ENCODE measurements around the gene NRG3. TPM values are rescaled to one million over a fixed set of nuclear protein-coding genes. Genes with fewer than 3 reads are reported as not detected.

NRG3 gene
- total and polyA plus RNA-seq, 2 donors = 0.08 to 1.5 TPM

DNA sequence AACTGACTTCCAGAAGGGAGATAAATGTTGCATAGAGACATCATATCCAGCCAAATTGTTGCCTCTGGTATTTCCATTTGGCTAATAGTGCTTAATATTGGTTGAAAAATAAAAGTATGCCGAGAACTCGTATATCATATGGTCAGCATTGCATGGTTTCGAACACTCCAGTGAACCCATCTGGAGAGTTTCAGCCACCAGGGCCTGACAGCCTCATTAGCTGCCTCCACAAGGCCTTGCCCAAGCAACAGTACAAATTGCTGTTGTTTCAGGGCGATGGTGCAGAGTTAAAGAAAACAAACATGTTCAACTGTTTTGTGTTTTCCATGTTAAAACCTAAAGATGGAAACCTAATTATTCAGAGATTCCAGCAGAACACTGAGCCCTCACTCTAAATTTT, 28.5 kb downstream of the NRG3 start:
- no peaks in the 10 kb centered on the region for H3K4me1 ChIP-seq (ENCODE audit: insufficient read depth)
- H3K4me3 ChIP-seq (ENCODE audit: low read depth, low read length) = no peak overlapping the region
- 73% methylated on average over 4 of the region's 4 CpGs for WGBS
- no peak overlapping the region for H3K27ac ChIP-seq (ENCODE audit: low read depth)
- H3K36me3 ChIP-seq (ENCODE audit: insufficient read depth) = no peaks in the 10 kb centered on the region
- no peak for DNase-seq (ENCODE audit: extremely low spot score)

DNA sequence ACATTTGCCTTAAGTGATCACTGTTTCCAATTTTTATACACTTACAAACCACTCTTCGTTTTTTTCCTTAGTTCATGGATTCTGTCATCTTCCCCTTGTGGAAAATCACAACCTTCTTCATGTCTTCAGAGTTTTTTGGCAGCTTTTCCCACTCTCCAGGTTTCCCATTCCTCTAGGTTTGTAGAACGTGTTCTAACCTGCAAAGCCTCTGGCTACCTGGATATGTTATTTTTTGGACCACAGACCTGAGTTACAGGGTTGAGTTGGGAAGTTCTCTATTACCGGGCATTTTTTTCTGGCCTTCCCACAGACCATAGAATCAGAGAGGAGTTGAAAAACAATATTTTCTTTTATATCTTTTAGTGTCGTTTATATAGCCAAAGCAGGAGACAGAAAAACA, 30.2 kb downstream of the NRG3 start:
- WGBS = 80% methylated on average over 4 of the region's 4 CpGs
- no peaks in the 10 kb centered on the region for H3K36me3 ChIP-seq (ENCODE audit: insufficient read depth)
- H3K4me3 ChIP-seq (ENCODE audit: low read depth, low read length) = no peak overlapping the region
- no peak for DNase-seq (ENCODE audit: extremely low spot score)
- H3K27ac ChIP-seq (ENCODE audit: low read depth) = no peak overlapping the region
- H3K4me1 ChIP-seq (ENCODE audit: insufficient read depth) = no peaks in the 10 kb centered on the region

- H3K4me1 ChIP-seq (ENCODE audit: insufficient read depth) = no peaks in the 10 kb centered on the region
- no peak overlapping the region for H3K27ac ChIP-seq (ENCODE audit: low read depth)
- no peak overlapping the region for H3K4me3 ChIP-seq (ENCODE audit: low read depth, low read length)
- WGBS = 80% methylated on average over 2 of the region's 2 CpGs
- no peak for DNase-seq (ENCODE audit: extremely low spot score)
- H3K36me3 ChIP-seq (ENCODE audit: insufficient read depth) = no peaks in the 10 kb centered on the region
Measured at GRCh38 chr10:81909453-81909852, 34.5 kb downstream of the NRG3 start.

DNA sequence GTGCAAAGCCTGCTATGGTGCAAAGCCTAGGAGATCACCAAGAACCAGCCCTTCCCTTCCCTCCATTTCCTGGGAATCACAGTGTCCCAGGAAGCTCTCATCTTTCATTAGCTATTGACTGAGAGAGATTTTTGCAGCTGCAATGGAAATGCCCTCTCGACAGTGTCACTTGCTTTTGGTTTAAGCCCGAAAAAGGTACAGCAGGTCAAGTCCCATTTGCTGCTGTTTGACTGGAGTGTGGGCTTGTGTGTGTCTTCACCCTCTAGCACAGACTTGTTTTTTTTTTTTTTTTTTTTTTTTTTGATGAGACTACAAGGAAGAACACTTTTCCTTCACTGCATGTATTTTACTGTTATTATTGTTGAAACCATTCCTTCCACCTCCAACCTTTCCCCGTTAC, 36.3 kb downstream of the NRG3 start:
- Histone ChIP-seq H3K4me3 (ENCODE audit: low read depth, low read length) (no peak overlapping the region), H3K36me3 (ENCODE audit: insufficient read depth) (no peaks in the 10 kb centered on the region), H3K4me1 (ENCODE audit: insufficient read depth) (no peaks in the 10 kb centered on the region), H3K27ac (ENCODE audit: low read depth) (no peak overlapping the region)
- WGBS = 84% methylated on average over 3 of the region's 3 CpGs
- DNase-seq (ENCODE audit: extremely low spot score) = no peak

DNA sequence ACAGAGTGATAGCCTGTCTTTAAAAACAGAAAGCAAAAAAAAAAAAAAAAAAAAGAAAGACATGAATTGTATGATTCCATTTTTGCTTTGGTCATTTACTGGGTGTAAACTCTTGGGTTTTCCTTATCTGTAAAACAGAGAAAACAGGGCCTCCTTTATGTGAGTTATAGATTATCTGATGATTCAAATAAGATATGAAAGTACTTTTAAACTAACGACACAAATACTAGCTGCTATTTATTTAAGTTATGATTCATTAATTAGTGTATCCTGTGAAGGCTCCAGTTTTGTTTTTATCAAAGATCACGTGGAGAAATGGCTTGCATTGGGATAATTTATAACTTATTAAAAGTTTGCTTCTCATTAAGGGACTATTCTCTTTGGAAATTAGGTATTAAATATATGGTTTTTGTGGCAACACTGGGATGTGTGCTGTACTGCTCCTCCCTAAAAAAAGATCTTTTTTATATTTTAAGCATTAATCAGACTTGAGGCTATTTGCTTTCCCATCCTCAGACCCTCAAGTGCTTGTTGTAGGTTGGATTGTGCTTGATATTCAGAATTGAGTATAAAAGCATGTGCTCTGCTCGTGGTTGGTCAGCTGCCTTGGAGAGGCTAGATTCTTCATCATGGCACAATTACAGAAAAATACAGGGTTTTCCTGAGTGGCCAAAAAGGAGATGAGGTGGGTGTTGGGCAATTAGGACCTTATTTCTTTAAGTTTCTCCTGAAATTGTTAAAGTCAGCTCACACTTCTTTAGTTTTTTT, 39.9 kb downstream of the NRG3 start:
- no peak for DNase-seq (ENCODE audit: extremely low spot score)
- Histone ChIP-seq H3K27ac (ENCODE audit: low read depth) (no peak overlapping the region), H3K36me3 (ENCODE audit: insufficient read depth) (no peaks in the 10 kb centered on the region), H3K4me1 (ENCODE audit: insufficient read depth) (no peaks in the 10 kb centered on the region), H3K4me3 (ENCODE audit: low read depth, low read length) (no peak overlapping the region)
- WGBS = 43% methylated on average over 3 of the region's 3 CpGs

- no peaks in the 10 kb centered on the region for H3K36me3 ChIP-seq (ENCODE audit: insufficient read depth)
- H3K27ac ChIP-seq (ENCODE audit: low read depth) = no peak overlapping the region
- WGBS = 9% methylated on average over 2 of the region's 2 CpGs
- no peak overlapping the region for H3K4me3 ChIP-seq (ENCODE audit: low read depth, low read length)
- DNase-seq (ENCODE audit: extremely low spot score) = no peak
- no peaks in the 10 kb centered on the region for H3K4me1 ChIP-seq (ENCODE audit: insufficient read depth)
Measured at GRCh38 chr10:81915504-81915897, 40.5 kb downstream of the NRG3 start.

GRCh38 chr10:81917666-81918065, 42.7 kb downstream of the NRG3 start:
- H3K36me3 ChIP-seq (ENCODE audit: insufficient read depth) = no peaks in the 10 kb centered on the region
- 66% methylated on average over 5 of the region's 5 CpGs for WGBS
- no peak overlapping the region for H3K27ac ChIP-seq (ENCODE audit: low read depth)
- no peak for DNase-seq (ENCODE audit: extremely low spot score)
- H3K4me3 ChIP-seq (ENCODE audit: low read depth, low read length) = no peak overlapping the region
- H3K4me1 ChIP-seq (ENCODE audit: insufficient read depth) = no peaks in the 10 kb centered on the region

DNA sequence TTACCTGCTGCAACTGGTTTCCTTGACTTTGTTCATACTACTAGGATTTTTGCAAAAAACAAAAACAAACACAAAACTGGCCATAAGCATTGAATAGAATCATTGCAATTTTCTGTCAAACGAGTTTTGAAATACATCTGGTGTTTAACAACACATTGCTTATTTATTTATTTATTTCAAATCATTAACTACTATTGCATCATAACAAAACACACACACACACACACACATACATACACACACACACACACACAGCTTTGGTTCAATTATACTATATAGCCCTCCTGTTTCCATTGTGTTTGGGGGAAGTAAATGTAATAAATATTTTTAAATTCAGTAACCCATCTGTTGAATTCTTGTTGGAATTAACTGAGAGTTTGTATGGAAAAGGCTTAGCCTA, 43.8 kb downstream of the NRG3 start:
- no peak overlapping the region for H3K4me3 ChIP-seq (ENCODE audit: low read depth, low read length)
- H3K36me3 ChIP-seq (ENCODE audit: insufficient read depth) = no peaks in the 10 kb centered on the region
- DNase-seq (ENCODE audit: extremely low spot score) = no peak
- H3K27ac ChIP-seq (ENCODE audit: low read depth) = no peak overlapping the region
- WGBS = 56% methylated on average over 1 of the region's 1 CpG
- H3K4me1 ChIP-seq (ENCODE audit: insufficient read depth) = no peaks in the 10 kb centered on the region

- no peak for DNase-seq (ENCODE audit: extremely low spot score)
- 63% methylated on average over 3 of the region's 3 CpGs for WGBS
- no peaks in the 10 kb centered on the region for H3K36me3 ChIP-seq (ENCODE audit: insufficient read depth)
- H3K4me1 ChIP-seq (ENCODE audit: insufficient read depth) = no peaks in the 10 kb centered on the region
- no peak overlapping the region for H3K4me3 ChIP-seq (ENCODE audit: low read depth, low read length)
- H3K27ac ChIP-seq (ENCODE audit: low read depth) = no peak overlapping the region
Measured at GRCh38 chr10:81920213-81920829, 45.3 kb downstream of the NRG3 start.

DNA sequence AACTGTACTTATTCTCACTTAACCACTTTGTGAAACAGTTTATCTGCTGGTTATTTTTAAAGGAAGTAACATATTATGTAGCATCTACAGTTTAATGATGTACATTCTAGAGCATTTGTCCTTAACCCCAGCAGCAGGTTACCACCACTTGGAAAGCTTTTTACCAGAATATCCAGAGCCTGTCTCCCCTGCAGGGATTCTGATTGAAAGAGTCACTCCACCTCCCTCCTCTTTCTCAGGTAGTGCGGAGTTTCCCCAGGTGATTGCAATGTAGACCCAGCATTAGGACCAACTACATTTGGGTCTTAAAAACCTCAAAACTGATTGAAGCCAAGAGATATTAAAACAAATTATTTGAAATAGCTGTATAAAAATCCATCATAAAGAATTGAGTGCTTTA, 53.1 kb downstream of the NRG3 start:
- Histone ChIP-seq H3K27ac (ENCODE audit: low read depth) (no peak overlapping the region), H3K4me1 (ENCODE audit: insufficient read depth) (no peaks in the 10 kb centered on the region), H3K36me3 (ENCODE audit: insufficient read depth) (no peaks in the 10 kb centered on the region), H3K4me3 (ENCODE audit: low read depth, low read length) (no peak overlapping the region)
- 98% methylated on average over 1 of the region's 1 CpG for WGBS
- DNase-seq (ENCODE audit: extremely low spot score) = no peak

GRCh38 chr10:81943583-81943982, 68.6 kb downstream of the NRG3 start:
- DNase-seq (ENCODE audit: extremely low spot score) = no peak
- Histone ChIP-seq H3K4me1 (ENCODE audit: insufficient read depth) (no peaks in the 10 kb centered on the region), H3K36me3 (ENCODE audit: insufficient read depth) (no peaks in the 10 kb centered on the region), H3K4me3 (ENCODE audit: low read depth, low read length) (no peak overlapping the region), H3K27ac (ENCODE audit: low read depth) (no peak overlapping the region)
- 74% methylated on average over 2 of the region's 2 CpGs for WGBS

DNA sequence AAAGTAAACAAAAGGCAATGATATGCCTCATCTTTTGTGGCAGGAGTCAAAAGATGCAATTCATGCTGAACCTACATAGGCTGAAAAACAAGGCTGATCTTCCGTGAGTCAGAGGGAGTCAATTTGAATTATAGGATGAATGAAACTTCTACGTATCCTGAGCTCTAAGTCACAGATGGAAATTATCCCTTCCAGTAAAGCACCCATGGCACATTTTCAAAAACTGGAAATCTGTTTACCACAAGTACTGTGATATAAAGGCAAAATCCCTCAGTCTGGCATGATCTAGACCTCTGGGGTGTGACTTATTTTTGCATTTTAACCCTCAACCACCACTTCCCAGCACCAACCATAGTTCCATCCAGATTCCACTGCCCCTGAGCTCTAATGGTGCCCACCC, 69.6 kb downstream of the NRG3 start:
- 59% methylated on average over 2 of the region's 2 CpGs for WGBS
- H3K4me3 ChIP-seq (ENCODE audit: low read depth, low read length) = no peak overlapping the region
- H3K4me1 ChIP-seq (ENCODE audit: insufficient read depth) = no peaks in the 10 kb centered on the region
- DNase-seq (ENCODE audit: extremely low spot score) = no peak
- H3K36me3 ChIP-seq (ENCODE audit: insufficient read depth) = no peaks in the 10 kb centered on the region
- no peak overlapping the region for H3K27ac ChIP-seq (ENCODE audit: low read depth)

- Histone ChIP-seq H3K4me1 (ENCODE audit: insufficient read depth) (no peaks in the 10 kb centered on the region), H3K36me3 (ENCODE audit: insufficient read depth) (no peaks in the 10 kb centered on the region), H3K27ac (ENCODE audit: low read depth) (no peak overlapping the region), H3K4me3 (ENCODE audit: low read depth, low read length) (no peak overlapping the region)
- DNase-seq (ENCODE audit: extremely low spot score) = no peak
- WGBS = 63% methylated on average over 5 of the region's 5 CpGs
Measured at GRCh38 chr10:81949283-81949682, 74.3 kb downstream of the NRG3 start.

- WGBS = 75% methylated on average over 2 of the region's 2 CpGs
- no peak overlapping the region for H3K4me3 ChIP-seq (ENCODE audit: low read depth, low read length)
- no peaks in the 10 kb centered on the region for H3K4me1 ChIP-seq (ENCODE audit: insufficient read depth)
- no peaks in the 10 kb centered on the region for H3K36me3 ChIP-seq (ENCODE audit: insufficient read depth)
- no peak overlapping the region for H3K27ac ChIP-seq (ENCODE audit: low read depth)
- no peak for DNase-seq (ENCODE audit: extremely low spot score)
Measured at GRCh38 chr10:81950358-81950757, 75.4 kb downstream of the NRG3 start.
